HG02943 (cell line): ENCODE measurements around the gene PTPN12.
"Not testable (repeated sequence)": the region's sequence is repeated elsewhere in the genome, so short reads cannot be mapped to it uniquely, and the experiment has no call there.

Experiments used
- ATAC-seq: cut with Tn5 transposase; IDR thresholded peaks from one replicate; pipeline ENCODE4 v1.9.1; 2021; ENCODE audit warnings: mild to moderate bottlenecking, low read depth, moderate library complexity; ENCODE audit not compliant: unreplicated experiment

The PTPN12 gene

DNA sequence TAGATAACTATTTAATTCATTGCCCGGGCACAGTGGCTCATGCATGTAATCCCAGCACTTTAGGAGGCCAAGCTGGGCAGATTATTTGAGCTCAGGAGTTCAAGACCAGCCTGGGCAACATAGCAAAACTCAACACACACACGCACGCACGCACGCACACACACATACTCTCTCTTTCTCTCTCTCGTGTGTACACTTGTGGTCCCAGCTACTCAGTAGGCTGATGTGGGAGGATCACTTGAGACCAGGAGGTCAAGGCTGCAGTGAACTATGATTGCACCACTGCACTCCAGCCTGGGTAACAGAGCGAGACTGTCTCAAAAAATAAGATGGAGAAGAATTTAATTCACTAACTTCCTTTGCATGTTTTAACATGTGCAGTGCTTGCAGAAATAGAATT, 38.1 kb downstream of the PTPN12 start:
- ATAC-seq, result no peak

DNA sequence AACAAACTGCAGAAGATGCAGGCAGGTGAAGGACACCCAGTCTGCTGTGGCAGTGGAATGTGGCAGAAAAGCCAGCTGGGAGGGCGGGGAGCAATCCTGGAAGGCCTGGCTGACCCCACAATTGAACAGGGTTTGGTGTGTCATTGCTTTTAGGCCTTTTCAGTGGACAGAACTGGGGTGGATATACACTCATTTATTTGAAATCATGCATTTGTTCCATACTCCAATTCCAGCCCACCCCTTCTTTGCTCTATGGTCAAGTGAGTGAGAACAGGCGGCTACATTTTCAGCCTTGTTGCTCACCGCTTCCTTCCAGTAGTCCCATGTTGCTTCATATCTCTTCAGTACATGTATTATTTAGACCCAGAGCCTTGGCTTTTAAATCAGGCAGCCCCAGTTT, 39.8 kb downstream of the PTPN12 start:
- no peak for ATAC-seq

DNA sequence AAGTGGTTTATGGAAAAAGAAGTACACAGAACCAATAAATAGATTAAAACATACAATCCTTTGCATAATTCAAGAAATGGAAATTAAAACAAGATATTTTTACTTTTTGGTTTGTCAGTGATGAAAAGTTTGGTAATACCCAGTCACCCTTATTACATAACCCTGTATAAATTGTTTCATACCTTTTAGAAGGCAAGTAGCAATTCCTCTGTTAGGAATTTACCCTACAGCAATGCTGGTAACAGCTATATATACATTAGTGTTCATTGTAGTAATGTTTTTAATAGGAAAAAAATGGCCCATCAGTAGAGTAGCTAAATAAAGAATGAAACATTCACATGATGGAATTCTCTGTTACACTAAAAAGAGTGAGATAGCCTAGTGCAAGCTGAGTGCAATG, 42.7 kb downstream of the PTPN12 start:
- no peak for ATAC-seq

DNA sequence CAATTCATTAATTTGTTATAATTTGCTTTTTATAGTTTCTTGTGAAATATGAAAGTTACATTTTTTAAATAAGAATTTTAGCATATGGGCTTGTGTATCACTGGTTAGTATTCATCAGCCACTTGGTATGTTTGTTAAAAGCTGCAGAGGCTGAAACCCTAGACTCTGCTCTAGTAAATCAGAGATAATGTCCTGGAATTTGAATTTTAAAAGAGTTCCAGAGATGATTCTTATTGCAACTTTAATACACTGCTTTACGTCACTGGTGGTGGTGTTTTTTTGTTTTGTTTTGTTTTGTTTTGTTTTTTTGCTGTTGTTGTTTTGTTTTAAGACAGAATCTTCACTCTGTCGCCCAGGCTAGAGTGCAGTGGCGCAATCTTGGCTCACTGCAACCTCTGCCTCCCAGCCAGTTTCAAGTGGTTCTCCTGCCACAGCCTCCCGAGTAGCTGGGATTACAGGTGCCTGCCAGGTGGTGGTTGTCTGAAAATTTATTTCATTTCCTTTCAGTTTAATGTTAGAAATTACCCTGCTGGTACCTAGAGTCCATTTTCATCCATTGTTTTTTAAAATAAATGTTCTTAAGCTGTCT, 43.8 kb downstream of the PTPN12 start:
- no peak for ATAC-seq

DNA sequence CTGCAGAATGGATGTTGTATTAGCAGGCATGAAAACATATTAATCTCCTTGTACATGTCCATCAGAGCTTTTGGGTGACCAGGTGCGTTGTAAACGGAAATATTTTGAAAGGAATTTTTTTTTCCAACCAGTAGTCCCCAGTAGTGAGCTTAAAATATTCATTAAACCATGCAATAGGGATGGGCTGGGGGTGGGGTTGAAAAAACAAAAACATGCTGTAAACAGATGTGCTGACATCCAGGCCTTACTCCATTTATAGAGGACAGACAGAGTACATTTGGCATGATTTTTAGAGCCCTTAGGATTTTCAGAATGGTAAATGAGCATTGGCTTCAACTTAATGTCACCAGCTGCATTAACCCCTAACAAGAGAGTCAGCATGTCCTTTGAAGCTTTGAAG, 50.2 kb downstream of the PTPN12 start:
- ATAC-seq, result no peak

DNA sequence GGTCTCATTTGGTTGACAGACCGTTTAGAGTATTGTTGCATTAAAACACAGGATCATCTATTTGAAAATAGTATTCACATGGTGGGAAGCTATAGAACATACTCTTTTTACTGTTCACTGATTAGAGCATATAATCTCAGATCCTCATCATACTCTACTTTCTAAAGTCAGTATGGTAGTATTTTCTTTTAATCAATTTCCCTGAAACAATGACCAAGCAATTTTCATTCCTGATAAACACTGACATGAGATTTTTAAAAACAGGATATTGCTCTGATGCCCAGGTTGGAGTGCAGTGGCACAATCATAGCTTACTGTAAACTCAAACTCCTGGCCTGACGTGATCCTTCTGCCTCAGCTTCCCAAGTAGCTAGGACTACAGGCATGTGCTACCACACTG, 63.9 kb downstream of the PTPN12 start:
- ATAC-seq, result no peak

DNA sequence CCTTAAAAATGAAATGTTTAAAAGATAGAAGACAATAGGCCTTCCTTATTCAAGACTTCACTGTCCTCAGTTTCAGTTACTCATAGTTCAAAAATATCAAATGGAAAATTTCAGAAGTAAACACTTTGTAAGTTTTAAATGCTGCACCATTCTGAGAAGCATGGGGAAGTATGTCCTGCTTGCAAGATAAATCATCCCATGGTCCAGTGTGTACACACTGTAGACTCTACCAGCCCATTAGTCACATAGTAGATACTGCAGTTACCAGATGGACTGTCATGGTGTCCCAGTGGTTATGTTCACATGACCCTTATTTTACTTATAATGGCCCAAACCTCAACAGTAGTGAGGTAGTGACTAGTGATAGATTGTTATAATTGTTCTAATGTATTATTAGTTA, 69.5 kb downstream of the PTPN12 start:
- no peak for ATAC-seq

DNA sequence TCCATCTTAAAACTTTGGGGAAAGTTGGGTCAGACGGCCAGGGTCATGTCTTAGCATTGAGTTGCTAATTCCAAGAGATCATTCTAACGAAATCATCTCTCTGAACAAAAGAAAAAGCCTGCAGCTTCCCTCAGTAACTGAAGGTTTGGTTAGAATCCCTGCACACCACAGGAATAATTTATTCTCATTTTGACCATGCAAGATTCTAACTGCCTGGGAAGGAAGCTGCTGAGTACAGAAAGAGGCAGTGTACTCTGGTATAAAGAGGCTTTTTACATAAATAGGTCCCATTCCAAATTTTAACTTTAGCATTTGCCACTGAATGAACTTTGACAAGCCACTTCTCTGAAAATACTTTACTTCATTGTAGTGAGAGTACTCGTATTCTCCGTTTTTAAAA, 82.2 kb downstream of the PTPN12 start:
- no peak for ATAC-seq

DNA sequence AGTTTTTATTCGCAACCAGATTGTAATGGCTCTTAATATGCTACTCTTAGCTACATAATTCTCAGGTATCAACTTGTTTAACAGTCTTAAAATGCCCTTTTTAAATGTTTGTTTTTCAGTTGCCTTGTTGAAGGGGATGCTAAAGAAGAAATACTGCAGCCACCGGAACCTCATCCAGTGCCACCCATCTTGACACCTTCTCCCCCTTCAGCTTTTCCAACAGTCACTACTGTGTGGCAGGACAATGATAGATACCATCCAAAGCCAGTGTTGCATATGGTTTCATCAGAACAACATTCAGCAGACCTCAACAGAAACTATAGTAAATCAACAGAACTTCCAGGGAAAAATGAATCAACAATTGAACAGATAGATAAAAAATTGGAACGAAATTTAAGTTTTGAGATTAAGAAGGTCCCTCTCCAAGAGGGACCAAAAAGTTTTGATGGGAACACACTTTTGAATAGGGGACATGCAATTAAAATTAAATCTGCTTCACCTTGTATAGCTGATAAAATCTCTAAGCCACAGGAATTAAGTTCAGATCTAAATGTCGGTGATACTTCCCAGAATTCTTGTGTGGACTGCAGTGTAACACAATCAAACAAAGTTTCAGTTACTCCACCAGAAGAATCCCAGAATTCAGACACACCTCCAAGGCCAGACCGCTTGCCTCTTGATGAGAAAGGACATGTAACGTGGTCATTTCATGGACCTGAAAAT, 89.7 kb downstream of the PTPN12 start:
- no peak for ATAC-seq

DNA sequence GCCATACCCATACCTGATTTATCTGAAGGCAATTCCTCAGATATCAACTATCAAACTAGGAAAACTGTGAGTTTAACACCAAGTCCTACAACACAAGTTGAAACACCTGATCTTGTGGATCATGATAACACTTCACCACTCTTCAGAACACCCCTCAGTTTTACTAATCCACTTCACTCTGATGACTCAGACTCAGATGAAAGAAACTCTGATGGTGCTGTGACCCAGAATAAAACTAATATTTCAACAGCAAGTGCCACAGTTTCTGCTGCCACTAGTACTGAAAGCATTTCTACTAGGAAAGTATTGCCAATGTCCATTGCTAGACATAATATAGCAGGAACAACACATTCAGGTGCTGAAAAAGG, 90.2 kb downstream of the PTPN12 start:
- no peak for ATAC-seq

DNA sequence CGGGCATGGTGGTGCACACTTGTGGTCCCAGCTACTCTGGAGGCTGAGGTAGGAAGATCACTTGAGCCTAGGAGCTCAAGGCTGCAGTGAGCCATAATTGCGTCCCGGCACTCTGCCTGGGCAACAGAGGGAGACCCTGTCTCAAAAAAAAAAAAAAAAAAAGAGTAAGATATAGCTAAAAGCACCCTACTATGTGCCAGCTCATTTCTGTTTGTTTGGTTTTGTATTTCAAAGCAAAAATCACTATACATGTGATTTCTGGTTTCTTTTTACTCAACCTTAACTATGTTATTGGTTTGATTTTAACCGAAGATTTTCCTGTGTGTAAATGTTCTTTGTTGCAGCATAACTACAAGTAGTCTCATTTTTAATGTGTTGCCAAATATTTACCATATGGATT, 92.7 kb downstream of the PTPN12 start:
- ATAC-seq, result no peak

DNA sequence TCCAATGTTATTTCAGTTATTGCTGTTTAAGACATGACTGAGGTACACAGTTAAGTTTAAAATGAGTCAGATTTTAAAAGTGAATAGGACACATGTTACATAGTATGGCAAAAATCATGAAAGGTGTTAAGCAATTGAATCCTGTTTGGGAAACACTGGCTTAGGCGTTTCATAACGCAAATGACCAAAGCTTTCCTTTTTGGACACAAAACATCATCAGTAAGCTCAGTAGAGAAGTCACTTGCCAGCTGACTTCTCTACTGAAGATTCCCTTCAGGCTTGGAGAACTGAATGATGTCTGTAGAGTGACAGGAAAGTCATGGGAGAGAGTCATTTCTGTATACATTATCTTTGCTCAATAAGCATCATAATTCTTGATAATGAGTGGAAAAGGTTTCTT, 94.7 kb downstream of the PTPN12 start:
- no peak for ATAC-seq

DNA sequence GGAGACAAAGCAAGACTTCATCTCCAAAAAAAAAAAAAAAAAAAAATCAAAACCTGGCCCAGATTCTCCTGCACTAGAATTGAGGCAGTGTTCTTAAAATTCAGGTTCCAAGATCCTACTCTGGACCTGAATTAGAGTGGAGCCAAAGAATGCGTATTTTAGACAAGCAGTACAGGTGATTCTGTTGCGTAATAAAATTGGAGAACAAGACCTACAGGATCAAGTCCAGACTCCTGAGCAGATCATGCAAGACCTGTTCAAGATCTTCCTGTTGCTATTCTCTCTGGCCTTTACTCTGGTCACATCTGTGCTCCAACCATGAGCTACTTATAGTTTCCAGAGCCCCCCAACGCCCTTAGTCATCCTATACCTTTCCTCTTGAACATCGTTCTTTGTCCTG, 107.7 kb downstream of the PTPN12 start:
- no peak for ATAC-seq

DNA sequence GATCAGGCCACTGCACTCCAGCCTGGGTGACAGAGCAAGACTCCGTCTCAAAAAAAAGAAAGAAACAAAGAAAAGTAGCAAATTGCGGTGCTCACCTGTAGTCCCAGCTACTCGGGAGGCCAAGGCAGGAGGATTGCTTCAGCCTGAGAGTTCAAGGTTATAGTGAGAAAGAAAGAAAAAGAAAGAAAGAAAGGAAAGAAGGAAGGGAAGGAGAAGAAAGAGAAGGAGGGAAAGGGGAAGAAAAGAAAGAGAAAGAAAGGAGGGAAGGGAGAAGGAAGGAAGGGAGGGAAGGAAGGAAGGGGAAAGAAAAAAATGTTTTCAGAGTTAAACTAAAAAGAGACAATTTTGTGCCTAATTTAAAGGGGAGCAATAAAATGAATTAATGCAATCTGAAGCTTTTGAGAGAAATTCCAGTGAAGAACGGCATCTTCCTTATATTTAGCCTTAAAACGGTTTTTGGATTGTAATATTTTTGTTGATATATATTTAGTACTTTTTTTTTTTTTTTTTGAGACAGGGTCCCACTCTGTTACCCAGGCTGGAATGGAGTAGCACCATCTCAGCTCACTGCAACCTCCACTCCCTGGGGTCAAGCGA, 111.7 kb downstream of the PTPN12 start:
- no peak for ATAC-seq

DNA sequence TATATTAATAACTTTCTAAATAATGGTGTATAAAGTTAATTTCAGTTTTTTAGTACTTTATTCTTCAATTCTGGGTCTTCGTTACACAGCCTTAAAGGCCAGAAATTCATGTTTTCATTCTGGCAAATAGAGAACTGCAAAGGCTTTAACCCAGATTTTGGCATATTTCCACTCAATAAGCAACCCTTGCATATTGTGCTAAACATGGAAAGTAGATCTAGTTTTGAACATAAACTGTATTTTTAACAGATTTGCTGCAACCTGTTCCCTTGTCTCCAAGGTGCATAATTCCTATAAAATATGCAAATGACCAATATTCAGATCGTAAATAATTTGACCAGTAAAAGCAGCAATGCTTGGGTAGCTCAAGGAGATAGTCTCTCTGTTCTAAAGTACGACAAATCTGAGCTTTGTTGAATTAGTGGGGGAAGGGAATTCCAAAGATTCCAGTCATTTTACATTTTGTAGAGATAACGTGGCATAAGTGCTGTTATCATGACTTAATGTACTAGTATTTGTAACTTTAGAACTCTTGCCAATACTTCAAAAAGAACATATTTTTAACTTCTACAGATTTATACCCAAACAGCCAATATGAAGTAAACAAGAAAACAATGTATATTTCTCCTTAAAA, 112.7 kb downstream of the PTPN12 start:
- no peak for ATAC-seq

DNA sequence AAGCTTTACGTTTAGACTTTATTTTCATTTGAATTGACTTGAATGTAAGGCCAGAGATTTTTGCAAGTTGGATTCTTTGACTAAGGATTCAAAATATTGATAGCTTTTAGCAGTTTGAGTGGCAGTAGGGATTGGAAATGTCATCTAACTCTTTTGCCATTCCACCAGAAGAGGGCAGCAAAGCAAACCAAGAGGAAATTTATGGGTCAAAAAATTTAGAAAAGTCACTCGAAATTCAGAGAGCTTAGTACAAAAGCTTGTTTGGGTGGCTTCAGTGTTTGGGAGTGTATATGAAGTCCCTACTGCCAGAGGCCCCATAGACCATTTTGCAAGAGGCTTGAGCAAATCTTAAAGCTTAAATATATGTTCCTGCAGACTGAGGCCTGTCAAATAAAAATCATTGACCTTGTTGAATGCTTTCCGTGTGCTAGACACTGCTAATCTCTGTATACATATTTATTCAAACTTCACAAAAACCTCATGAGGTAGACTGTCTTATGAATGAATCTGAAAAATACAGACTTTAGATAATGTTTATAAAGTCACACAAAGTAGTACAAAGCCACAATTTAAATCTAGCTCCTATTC, 114.6 kb downstream of the PTPN12 start:
- no peak for ATAC-seq

DNA sequence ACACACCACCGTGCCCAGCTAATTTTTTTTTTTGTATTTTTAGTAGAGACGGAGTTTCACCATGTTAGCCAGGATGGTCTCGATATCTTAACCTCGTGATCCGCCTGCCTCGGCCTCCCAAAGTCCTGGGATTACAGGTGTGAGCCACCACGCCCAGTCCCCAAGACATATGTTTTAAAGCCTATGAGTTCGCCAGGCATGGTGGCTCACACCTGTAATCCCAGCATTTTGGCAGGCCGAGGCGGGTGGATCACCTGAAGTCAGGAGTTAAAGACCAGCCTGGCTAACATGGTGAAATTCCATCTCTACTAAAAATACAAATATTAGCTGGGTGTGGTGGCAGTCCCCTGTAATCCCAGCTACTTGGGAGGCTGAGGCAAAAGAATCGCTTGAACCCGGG, 115.7 kb downstream of the PTPN12 start:
- ATAC-seq, result not testable (repeated sequence)

DNA sequence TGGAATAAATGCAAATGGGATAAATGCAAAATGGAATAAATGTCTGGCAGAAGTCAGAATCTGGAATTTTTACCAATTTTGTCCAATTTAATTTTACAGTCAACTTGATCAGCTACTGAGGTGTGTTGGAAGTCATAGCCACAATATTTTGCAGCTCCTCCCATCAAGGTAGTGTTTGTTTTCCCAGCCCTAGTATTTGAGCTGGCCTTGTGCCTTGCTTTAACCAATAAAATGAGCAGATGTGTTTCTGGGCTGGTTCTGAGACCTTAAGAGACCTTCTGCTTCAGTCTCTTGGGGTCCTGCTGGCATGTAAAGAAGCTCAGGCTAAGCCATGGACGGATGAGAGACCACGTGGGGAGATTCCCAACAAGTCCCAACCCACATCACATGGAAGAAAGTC, 116.5 kb downstream of the PTPN12 start:
- no peak for ATAC-seq

DNA sequence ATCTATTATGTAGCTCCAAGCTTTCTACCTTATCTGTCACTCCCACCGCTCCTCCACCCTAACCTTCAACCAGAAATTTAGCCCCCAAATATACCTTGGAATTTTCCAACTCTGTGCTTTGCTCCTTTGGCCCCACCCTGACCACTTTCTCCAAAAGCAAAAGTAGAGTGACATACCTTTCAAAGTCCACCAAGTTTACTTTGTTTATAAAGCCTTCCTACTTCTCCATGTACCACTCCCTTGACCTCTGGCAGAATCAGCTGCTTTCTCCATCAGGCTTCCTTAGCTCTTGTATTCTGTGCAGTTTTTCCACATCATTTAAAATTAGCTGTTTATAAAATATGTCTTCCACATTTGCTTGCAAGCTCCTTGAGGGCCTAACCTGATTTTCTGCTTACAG, 118.3 kb downstream of the PTPN12 start:
- no peak for ATAC-seq

DNA sequence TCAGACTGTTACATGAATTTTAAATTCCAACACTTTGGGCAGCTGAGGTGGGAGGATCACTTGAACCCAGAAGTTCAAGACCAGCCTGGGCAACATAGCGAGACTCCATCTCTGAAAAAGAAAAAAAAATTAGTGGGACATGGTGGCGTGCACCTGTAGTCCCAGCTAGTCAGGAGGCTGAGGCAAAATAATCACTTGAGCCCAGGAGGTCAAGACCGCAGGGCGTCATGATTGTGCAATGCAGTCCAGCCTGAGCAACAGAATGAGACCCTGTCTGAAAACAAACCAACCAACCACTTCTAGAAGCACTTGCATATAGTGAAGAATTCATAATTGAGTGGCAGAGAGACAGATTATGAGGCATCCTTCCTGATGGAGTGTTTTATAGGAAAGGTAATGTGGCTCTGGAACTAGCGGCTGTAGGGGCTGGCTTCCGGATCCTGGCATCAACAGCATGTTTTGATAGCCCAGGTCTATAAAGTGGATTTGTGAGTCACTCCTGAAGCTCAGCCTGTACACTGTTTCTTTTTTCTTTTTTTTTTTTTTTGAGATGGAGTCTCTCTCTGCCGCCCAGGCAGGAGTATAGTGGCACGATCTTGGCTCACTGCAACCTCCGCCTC, 118.9 kb downstream of the PTPN12 start:
- no peak for ATAC-seq
